Stimulated activated CD8-positive, alpha-beta memory T cell treated with anti-CD3 and anti-CD28 coated beads, Interleukin-15, amount 100 ng/mL, for 24 hours (primary cell): ENCODE data around the gene DEGS2.
"Not testable (repeated sequence)": the region's sequence is repeated elsewhere in the genome, so short reads cannot be mapped to it uniquely, and the experiment has no call there.

Experiments used
- DNase-seq: peaks from one replicate; pipeline ENCODE4 v3.0.0-alpha.2; 2020; ENCODE audit warnings: low read depth

The DEGS2 gene

DNA sequence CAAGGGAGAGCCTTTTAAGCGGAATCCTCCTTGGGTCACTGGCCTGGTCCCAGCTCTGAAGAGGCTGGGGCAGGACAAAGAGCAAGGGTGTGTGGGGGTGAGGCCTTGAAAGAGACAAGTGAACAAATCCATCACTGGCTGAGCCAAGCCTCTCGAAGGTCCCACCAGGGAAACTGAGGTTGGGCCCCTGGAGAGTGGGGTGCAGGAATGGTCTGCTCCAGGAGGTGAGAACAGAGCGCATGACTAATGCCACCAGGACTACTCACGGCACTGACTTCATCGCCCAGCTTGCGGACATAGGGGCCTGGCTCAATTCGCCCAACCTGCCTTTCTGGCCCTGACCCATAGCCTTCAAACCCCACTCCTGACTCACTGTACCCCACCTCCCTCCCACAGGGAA lies 19.2 kb upstream of the DEGS2 start:
- no peak for DNase-seq

- DNase-seq = no peak
These were observed 17.4 kb upstream of the DEGS2 start for GRCh38 chr14:100176811-100177327.

DNA sequence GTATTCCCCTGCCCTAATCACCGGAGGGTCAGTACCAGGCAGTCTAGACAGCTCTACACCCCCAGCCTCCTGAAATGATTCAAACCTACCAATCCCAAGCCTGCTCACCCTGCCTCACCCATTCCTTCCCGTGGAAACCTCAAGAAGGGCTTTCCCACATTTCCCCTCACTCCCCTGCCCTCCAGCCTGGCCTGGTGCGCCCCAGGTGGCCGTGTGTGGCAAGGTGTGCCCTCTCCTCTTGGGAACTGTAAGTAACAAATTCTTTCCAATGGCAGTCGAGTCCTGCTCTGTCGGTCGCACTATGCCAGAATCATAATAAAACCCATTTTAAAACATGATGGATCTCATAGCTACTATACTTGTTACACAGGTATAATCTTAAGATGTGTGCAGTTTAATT lies 13.9 kb upstream of the DEGS2 start:
- no peak for DNase-seq

- no peak for DNase-seq
These were observed 13.4 kb upstream of the DEGS2 start for GRCh38 chr14:100172811-100173210.

DNA sequence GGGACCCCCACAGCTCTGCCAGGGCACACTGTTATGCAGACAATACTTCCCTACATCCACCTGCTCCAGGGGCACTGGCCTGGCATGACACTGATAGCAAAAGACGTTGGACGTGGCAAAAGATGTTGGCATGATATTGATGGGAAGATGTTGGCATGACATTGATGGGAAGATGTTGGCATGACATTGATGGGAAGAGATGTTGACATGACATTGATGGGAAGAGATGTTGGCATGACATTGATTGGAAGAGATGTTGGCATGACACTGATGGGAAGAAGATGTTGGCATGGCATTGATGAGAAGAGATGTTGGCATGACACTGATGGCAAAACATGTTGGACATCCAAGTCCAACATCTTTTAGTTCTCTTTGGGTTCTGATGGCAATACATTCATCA lies 11.4 kb upstream of the DEGS2 start:
- no peak for DNase-seq

DNA sequence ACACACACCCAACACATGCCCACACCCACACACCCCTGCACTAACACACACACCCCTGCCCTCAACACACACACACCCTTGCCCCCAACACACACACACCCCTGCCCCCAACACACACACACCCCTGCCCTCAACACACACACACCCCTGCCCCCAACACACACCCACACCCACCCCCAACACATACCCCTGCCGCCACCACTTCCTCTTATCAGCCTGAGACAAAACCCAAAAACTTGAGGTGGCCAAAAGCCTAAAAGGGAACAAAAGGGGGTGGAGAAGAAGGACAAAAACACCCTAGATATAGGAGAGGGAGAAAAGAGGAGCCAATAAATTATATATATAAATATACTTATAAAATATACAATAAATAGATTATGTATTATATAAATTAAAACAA lies 9.1 kb upstream of the DEGS2 start:
- DNase-seq = no peak

GRCh38 chr14:100165831-100166440 lies 6.5 kb upstream of the DEGS2 start:
- no peak for DNase-seq

- no peak for DNase-seq
These were observed 5.9 kb upstream of the DEGS2 start for GRCh38 chr14:100165376-100165775.

GRCh38 chr14:100160534-100160916 lies 1.1 kb upstream of the DEGS2 start:
- no peak for DNase-seq

DNA sequence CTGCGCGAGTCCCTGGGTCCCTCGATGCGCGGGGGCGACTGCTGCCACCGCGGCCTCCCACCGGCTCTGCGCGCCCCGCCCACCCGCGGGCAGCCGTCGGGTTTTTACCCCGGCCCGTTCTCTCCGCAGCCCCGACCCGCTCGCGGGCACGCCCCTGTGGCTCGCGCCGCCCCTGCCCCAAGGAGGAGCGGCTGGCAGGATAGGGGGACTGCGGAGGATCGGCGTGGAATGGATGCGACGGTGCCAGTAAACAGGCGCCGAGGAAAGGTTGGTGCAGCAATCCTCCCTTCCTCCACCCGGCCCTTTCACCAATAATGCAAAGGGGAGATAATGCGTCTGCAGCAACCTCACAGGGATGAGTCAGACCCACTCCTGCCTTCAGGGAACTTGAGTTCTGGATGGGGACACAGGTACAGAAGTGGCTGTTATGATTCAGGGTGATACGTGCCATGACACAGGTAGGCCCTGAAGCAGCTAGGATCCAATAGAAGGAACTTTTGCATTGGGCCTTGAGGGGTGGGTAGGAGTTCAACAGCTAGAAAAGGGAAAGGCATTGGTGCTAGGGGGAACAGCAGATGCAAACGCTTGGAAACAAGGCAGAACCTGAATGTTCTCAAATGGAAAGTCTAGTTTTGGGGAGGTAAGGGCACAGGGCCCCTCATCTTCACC lies 554 bp upstream of the DEGS2 start:
- no peak for DNase-seq

DNA sequence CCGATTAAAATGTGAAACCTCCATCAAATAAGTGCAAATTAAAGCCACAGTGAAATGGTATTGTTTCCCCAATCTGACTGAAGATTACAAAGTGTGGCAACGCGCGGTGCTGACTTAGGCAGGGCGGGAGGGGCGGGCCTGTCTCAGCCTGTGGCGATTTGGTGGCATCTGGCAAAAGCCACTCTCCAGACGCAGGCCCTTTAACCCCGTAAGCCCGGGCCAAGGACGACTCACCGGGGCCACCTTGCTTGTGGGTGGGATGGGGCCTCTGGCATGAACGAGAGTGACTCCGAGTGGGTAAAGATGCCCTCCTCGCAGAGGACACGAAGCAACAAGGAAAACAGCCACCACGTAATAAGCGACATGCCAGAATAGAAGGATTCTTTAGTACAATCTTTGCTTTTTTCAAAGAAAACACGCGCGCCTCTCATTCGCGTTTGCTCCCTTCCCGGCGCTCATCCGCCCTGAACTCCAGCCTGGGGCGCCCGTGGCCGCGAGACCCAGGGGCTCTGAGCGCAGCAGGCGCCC lies 815 bp downstream of the DEGS2 start:
- no peak for DNase-seq

DNA sequence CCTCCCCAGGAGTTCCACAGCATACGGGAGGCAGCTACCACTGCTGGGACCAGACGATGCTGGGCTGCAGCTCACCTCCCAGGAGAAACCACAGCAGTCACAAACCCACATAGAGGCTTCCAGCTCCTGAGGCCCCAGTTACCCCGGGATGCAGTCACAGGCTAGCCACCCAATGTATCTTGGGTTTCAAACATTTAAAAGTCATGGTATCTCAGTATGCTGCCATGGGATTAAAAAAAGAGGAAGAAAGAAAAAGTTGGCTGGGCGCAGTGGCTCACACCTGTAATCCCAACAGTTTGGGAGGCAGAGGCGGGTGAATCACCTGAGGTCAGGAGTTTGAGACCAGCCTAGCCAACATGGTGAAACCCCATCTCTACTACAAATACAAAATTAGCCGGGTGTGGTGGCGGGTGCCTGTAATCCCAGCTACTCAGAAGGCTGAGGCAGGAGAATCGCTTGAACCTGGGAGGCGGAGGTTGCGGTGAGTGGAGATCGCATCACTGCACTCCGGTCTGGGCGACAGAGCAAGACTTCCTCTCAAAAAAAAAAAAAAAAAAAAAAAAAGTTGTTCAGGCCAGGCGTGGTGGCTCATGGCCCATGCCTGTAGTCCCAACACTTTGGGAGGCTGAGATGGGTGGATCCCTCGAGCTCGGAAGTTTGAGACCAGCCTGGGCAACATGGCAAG lies 1.8 kb downstream of the DEGS2 start:
- DNase-seq = not testable (repeated sequence)

DNA sequence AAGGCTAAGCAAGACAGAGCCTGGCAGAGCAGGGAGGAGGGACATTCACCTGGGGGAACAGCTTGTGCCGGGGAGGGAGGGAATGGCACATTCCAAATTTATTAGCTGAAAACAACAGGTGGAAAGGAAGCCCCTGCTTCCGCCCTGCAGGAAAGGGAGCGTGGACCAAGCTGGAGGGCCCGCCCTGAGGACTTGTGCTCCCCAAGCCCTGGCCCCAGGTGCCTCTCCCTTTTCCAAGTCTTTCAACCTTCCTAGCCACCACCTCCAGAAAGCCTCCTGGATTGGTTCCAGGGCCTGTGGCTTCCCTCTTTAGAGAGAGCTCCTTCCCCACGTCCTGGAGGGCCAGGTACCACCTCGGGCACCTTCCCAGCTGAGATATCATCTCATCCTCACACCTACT lies 2.7 kb downstream of the DEGS2 start:
- no peak for DNase-seq

GRCh38 chr14:100155756-100156616 lies 3.5 kb downstream of the DEGS2 start:
- DNase-seq = no peak

DNA sequence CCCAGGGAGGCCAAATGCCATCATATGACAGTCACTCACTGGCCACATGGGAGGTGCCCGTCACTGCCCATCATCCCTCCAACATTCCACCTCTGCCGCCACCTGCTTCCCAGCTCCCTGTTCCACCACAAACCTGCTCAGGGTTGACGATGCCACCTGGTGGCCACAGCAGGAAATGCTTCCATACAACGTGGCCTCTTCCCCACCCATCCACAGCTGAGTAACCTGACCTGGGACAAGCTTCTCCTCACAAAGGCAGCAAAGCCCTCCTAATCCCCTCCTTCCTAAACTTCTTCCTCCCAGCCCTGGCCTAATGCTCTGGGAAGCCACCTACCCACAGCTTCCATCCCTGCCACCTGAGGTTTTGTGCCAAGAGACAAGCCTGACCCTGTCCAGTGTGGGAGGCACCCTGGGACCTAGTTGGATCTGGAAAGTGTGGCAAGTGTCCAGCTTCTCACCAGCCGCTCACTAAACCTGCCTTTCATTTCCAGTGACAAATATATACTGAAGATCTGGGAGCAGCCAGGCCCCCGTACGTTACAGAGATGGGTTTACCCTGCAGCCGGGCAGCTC lies 4.3 kb downstream of the DEGS2 start:
- DNase-seq = no peak

- DNase-seq = no peak
These were observed 5.9 kb downstream of the DEGS2 start for GRCh38 chr14:100153560-100153959.

DNA sequence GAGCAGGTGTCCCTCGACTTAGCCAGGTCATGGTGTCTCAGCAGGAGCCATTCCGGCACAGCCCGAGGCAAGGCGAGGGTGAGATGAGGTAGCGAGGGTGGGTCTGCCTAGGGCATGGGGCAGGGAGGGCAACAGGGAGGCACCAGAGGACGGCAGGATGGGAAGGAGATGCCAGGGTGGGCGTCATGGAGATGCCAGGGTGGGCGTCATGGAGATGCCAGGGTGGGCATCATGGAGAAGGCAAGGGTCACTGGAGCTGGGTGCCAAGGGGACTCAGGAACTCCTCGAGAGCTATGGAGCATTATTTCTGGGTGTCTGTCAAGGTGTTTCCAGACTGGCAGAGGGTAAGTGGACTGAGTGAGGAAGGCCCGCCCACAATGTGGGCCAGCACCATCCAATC lies 7.4 kb downstream of the DEGS2 start:
- DNase-seq = no peak

DNA sequence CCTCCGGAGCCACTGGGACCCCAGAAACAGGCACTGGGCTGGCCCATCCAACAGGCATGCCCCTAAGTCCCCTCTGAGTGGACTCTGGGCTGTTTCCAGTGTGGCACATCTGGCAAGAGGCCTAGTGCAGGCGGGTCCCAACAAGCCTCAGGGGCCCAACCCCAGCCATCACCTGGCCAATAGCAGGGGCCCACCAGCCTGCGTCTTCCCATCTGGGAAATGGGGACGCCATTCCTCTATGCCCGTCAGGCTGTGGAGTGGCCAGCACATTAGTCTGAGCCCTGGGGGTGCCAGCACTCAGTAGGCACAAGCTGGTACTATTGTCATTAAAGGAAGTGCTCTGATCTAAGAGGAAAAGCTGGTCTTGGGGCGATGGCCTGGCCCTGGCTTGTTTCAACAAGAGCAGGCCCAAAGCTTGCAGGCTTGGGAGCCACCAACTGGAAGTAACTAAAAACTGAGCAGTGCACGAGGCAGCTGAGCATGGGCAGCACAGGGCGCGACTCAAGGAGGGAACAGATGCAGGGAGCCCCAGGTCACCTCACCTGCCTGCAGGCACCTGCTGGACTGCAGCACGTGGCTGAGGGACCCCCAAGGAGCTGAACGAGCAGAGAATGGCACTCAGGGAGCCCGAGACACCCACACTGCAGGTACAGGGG lies 8.4 kb downstream of the DEGS2 start:
- DNase-seq = no peak

- no peak for DNase-seq
These were observed 9.4 kb downstream of the DEGS2 start for GRCh38 chr14:100149851-100150611.
